VCaP (cell line): Measurements from ENCODE around the gene HIGD2A.

Source experiments
- H3K27ac ChIP-seq: fragments of 450-650 bp; 2 replicates; pipeline ENCODE4 v1.5.1; 2017
- CTCF ChIP-seq: fragments of 450-650 bp; conservative IDR thresholded peaks from 2 replicates; pipeline ENCODE4 v1.5.1; 2017; ENCODE audit warnings: mild to moderate bottlenecking, moderate library complexity

Gene HIGD2A

GRCh38 chr5:176415240-176415951 lies 26.8 kb downstream of the HIGD2A start:
- no peak for TF ChIP-seq CTCF
- H3K27ac ChIP-seq, result peak overlapping the region; percentile 92

GRCh38 chr5:176415952-176416924 lies 27.7 kb downstream of the HIGD2A start, which contains the start of gene CLTB:
TSS of gene CLTB (minus strand) at chr5:176416539. CDS start at chr5:176416363, 176 bp downstream.
- peak; percentile 98 for TF ChIP-seq CTCF
- H3K27ac ChIP-seq, result peak within 1 kb of the TSS; percentile 92

GRCh38 chr5:176416965-176417364 lies 28.4 kb downstream of the HIGD2A start:
- no peak for TF ChIP-seq CTCF
- peak overlapping the region; percentile 92 for H3K27ac ChIP-seq

- no peak for TF ChIP-seq CTCF
- H3K27ac ChIP-seq, result no peak overlapping the region
Measured at GRCh38 chr5:176418251-176418650, 29.7 kb downstream of the HIGD2A start.

- H3K27ac ChIP-seq, result no peak overlapping the region
- TF ChIP-seq CTCF, result no peak
Measured at GRCh38 chr5:176420086-176420485, 31.5 kb downstream of the HIGD2A start.

- no peak overlapping the region for H3K27ac ChIP-seq
- TF ChIP-seq CTCF, result no peak
Measured at GRCh38 chr5:176420972-176421544, 32.5 kb downstream of the HIGD2A start.

- no peak overlapping the region for H3K27ac ChIP-seq
- no peak for TF ChIP-seq CTCF
Measured at GRCh38 chr5:176424181-176424580, 35.6 kb downstream of the HIGD2A start.
